Mammary epithelial cell (primary cell): ENCODE results near the gene CDK3.

Source experiments
- EZH2 ChIP-seq: IDR thresholded peaks from 2 replicates; pipeline ENCODE4 v1.6.1; 2012; ENCODE audit warnings: low read length, inconsistent platforms, borderline replicate concordance
- TF ChIP-seq, protein P1 (sequence below), 2 donors: IDR thresholded peaks in 1 of 2; conservative IDR thresholded peaks in 1 of 2; 2 replicates each; pipeline ENCODE4 v1.5.1; 2011 to 2012; ENCODE audit warnings: inconsistent platforms in 2 of 2, low read length in 2 of 2, mild to moderate bottlenecking in 2 of 2, control low read depth in 1 of 2, low read depth in 1 of 2; ENCODE audit not compliant: insufficient read depth in 1 of 2; ENCODE audit errors: extremely low read depth in 1 of 2

DNA sequence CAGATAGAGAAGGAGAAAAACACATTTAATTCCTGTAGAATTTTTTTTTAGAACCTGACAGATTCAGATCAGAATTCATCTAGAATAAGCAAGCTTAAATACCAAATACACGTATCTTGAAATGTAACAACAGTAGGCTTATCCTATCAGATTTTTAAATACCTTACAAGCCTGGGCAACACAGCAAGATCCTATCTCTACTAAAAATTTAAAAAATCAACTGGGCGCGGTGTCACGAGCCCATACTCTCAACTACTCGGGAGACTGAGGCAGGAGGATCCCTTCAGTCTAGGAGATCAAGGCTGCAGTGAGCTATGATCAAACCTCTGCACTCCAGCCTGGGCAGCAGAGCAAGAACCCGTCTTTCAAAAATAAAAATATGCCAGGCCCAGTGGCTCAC is 35.2 kb upstream of the CDK3 start:
- TF ChIP-seq, protein P1, sequence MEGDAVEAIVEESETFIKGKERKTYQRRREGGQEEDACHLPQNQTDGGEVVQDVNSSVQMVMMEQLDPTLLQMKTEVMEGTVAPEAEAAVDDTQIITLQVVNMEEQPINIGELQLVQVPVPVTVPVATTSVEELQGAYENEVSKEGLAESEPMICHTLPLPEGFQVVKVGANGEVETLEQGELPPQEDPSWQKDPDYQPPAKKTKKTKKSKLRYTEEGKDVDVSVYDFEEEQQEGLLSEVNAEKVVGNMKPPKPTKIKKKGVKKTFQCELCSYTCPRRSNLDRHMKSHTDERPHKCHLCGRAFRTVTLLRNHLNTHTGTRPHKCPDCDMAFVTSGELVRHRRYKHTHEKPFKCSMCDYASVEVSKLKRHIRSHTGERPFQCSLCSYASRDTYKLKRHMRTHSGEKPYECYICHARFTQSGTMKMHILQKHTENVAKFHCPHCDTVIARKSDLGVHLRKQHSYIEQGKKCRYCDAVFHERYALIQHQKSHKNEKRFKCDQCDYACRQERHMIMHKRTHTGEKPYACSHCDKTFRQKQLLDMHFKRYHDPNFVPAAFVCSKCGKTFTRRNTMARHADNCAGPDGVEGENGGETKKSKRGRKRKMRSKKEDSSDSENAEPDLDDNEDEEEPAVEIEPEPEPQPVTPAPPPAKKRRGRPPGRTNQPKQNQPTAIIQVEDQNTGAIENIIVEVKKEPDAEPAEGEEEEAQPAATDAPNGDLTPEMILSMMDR (conservative IDR thresholded peaks at IDR 0.05 in 1 of 2, IDR thresholded peaks at IDR 0.05 in 1 of 2; ENCODE audit: extremely low read depth in 1 of 2, insufficient read depth in 1 of 2, low read depth in 1 of 2, low read length in 2 of 2): no peak
- no peak for TF ChIP-seq EZH2
